Renal pelvis (tissue), 4 donors: ENCODE measurements around the gene CYB561. TPM values are rescaled to one million over a fixed set of nuclear protein-coding genes. Genes with fewer than 3 reads are reported as not detected.
"Not testable (repeated sequence)": the region's sequence is repeated elsewhere in the genome, so short reads cannot be mapped to it uniquely, and the experiment has no call there.

ENCODE experiments used
- DNase-seq: peaks from one replicate; pipeline ENCODE4 v3.0.0-alpha.2; 2013
- polyA plus RNA-seq, 3 donors: library from polyadenylated mRNA; unstranded; fragments of 120-200 nt; gene quantifications; one replicate each; pipeline ENCODE4 v1.2.1, GENCODE V29; 2013; ENCODE audit not compliant: insufficient read length in 3 of 3

The CYB561 gene
- polyA plus RNA-seq, 3 donors, result 27.5 to 40.0 (median 33.3) TPM

- DNase-seq, result no peak
Measured at GRCh38 chr17:63480826-63481487, 34.9 kb upstream of the CYB561 start.

GRCh38 chr17:63480192-63480784 is 34.2 kb upstream of the CYB561 start:
- DNase-seq, result no peak

- DNase-seq, result no peak
Measured at GRCh38 chr17:63479495-63480184, 33.5 kb upstream of the CYB561 start.

- DNase-seq, result no peak
Measured at GRCh38 chr17:63478814-63479494, 32.8 kb upstream of the CYB561 start.

DNA sequence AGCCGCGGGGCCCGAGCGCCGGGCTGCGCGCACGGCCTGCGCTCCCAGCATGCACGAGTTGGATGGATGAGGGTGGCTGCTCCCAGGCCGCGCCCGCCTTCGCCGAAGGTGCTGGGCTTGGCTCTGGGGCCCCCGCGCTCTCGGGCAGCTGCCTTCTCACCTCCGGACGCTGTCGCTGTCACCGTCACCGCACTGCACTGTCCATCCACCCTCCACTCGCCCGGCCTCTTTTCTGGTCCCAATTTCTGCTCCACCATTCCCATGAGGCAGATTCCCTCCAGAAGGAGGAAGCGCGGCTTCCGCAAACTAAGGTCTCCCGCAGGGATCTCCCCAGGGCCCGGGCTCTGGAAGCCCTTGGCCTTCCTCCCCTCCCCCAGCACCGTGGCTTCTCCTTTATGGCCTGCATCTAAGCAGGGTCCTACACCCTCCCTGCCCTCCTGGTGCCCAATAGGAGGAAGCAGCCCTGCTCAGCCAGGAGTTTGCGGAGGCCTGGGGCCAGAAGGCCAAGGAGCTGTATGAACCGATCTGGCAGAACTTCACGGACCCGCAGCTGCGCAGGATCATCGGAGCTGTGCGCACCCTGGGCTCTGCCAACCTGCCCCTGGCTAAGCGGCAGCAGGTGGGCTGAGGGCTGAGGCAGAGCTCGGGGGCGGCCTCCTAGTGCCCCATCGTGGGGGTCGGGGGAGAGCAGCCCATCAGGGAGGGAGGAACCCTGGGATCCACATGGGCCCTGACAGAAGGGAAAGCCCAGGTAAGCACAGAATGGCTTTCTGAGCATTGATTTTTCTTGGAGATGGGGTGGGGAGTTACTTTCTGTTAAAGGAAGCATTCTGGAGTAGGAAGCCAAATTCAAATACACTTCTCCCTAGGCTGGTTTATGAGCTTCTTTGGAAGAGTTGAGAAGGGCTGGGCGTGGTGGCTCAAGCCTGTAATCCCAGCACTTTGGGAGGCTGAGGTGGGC is 31.7 kb upstream of the CYB561 start:
- DNase-seq, result no peak

- DNase-seq, result no peak
Measured at GRCh38 chr17:63476854-63477479, 30.9 kb upstream of the CYB561 start, which contains the start of gene ACE. TSS of gene ACE (plus strand) at chr17:63477061. CDS start at chr17:63477095, 34 bp downstream.

GRCh38 chr17:63476459-63476853 is 30.4 kb upstream of the CYB561 start:
- DNase-seq, result no peak

DNA sequence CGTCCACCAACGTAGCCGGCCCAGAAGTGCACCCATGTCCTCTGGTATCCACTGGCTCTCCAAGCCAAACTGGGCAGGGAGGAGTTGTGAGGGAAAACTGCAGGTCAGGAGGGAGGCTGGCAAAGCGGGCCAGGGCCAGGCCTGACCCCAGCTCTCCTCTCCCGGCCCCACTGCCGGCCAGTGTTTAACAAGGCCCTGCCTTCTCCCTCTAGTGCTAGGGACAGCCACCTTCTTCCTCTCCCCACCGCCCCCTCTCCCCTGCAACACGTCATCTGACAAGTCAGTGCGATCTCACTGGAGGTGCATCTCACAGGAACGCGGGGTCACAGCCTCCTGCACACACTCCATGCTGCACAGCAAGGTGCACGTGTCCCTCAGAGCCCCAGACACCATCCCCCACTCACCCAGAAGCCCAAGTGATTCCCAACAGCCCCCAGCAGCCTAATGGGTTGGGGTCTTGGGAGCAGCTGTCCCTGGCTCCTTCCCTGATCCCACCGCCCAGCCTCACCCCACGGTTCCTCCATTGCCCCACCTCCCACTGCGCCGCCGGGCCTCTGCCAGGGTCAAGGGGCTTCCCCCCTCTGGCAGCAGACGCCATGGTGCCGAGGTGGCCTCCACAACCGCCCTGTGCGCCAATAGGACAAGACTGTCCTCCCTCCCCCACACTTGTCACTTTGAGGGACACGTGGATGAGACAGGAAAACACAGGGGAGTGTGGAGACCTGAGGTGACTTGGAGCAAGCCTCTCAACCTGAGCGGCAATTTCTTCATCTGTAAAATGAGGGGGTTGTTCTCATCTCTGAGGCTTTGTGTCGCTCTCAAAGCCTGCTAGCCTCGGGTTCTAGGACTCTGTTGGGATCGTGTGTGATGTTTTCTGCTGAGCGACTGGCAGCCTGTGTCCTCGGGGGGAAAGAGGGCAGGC is 29.6 kb upstream of the CYB561 start:
- DNase-seq, result no peak

GRCh38 chr17:63474586-63475460 is 28.7 kb upstream of the CYB561 start:
- no peak for DNase-seq

DNA sequence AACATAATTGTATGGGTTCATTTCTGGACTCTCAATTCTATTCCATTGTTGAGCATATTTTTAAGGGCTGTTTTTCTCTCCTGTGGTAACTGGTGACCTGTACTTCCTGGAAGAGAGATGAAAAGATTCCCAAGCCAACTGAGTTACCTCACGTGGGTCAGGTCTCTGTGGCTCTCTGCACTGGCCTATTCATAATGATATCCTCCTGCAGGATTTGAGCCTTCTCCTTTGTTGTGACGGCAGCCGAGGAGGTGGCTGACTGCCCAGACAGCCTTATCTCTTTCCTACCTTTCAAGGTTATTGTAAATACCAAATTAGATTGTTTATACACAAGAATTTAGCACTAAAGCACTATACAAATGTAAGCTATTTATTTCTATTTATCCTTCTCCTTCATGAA is 28.1 kb upstream of the CYB561 start:
- no peak for DNase-seq

- not testable (repeated sequence) for DNase-seq
Measured at GRCh38 chr17:63468099-63468498, 22.0 kb upstream of the CYB561 start.

GRCh38 chr17:63464691-63465236 is 18.7 kb upstream of the CYB561 start:
- DNase-seq, result no peak

- no peak for DNase-seq
Measured at GRCh38 chr17:63463771-63464170, 17.7 kb upstream of the CYB561 start.

GRCh38 chr17:63460018-63460417 is 13.9 kb upstream of the CYB561 start:
- no peak for DNase-seq

DNA sequence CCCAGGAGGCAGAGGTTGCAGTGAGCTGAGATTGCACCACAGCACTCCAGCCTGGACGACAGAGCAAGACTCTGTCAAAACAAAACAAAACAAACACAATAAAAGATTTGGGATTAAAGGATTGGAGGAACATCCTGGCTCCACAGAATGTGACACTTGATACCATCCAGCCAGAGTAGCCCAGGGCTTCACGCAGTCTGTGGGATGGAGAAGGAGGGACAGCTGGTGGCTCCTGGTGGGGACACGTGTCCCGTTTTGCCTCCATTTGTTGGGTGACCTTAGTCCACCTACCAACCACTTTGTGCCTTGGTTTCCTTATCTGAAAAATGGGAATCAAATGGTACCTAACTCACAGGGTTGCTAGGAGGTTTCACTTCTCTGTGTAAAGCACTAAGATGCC is 12.4 kb upstream of the CYB561 start:
- no peak for DNase-seq

GRCh38 chr17:63455417-63455816 is 9.3 kb upstream of the CYB561 start:
- no peak for DNase-seq

DNA sequence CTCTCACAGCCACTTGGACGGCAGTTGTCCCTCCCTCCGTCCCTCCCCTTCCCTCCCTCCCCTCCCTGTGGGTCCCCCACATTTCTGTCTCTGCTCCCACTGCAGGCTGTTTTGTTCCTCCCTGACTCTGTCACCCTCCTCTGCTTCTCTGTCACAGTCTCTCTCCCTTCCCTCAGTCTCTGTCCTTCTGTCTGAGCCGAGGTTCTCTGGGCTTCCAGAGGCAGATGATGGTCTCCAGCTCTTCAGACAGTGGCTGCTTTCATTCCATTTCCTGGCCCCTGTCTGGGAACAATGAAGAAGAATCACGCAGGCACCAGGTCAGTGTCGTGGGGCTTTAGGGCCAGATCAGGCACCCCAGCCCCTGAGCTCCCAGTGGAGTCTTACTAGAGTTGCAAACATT is 8.8 kb upstream of the CYB561 start:
- DNase-seq, result no peak

GRCh38 chr17:63454357-63454756 is 8.3 kb upstream of the CYB561 start:
- not testable (repeated sequence) for DNase-seq
